ENCODE results near the gene GKAP1. TPM values are rescaled to one million over a fixed set of nuclear protein-coding genes. Genes with fewer than 3 reads are reported as not detected.
A peak's percentile ranks its signal among the peaks of the same experiment; 100 is the strongest.

The GKAP1 gene
- polyA plus RNA-seq, 1 of the 3 experiments (the other 2 are of a cell fraction) = 1.7 TPM

DNA sequence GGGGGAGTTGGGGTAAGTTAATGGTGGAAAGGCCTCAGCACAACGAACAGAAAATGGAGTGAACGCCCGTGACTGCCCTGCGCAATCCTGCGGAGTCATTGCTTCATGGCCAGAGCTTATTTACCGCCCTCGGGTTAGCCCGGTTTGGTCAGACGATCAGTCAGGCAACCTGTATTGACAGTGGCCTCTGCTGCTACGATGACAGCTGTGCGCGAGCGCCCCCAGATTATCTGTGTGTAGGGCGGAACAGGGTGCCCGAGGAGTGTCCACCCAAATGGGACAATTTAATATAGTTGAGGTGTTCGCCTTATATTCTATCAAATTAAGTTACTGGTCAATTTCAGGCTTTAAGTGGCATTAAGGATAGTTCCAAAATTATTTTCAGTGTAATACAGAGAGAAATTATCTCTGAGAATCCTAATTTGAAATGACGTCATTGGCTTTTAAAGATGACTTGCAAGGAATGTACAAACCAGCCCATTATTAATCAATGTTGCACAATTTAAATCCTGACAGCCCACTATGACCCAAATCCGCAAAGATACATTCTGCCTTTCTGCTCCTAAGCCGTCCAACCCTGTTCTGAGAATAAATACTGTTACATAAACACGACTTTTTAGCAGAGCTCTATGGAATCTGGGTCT is 108.9 kb downstream of the GKAP1 start:
- Histone ChIP-seq H3K9ac (peak overlapping the region; percentile 95), H3K4me1 (ENCODE audit: control insufficient read depth in 1 of 2, insufficient read depth in 2 of 2, low read depth in 1 of 2, low read length in 1 of 2) (peaks cover 0 to 2% of the 10 kb centered on the region in 2 experiments; a peak in 2 of 4 replicates), H3K4me2 (peak overlapping the region; percentile 86), H3K9me3 (no peaks in the 10 kb centered on the region; the same call in 1 of the 2 replicates), H3K79me2 (ENCODE audit: insufficient read depth) (peaks cover 47% of the 10 kb centered on the region), H3F3A (replicated peaks; ENCODE audit: insufficient read depth) (no peaks in the 10 kb centered on the region), H4K20me1 (ENCODE audit: insufficient read depth) (peaks cover 31% of the 10 kb centered on the region), H2AFZ (ENCODE audit: low read depth) (peak overlapping the region; percentile 87), H3K9me2 (no peaks in the 10 kb centered on the region), H3K4me3 (ENCODE audit: low read depth in 2 of 2, low read length in 1 of 2) (peak overlapping the region; percentile 81 to 95), H3K36me3 (replicated peaks in 1 of 2; ENCODE audit: control insufficient read depth in 1 of 2, insufficient read depth in 2 of 2, low read length in 1 of 2) (peaks cover 0 to 7% of the 10 kb centered on the region in 2 experiments), H3K27me3 (ENCODE audit: insufficient read depth) (no peaks in the 10 kb centered on the region), H3K27ac (ENCODE audit: low read depth in 2 of 2, low read length in 1 of 2) (peak overlapping the region; percentile 98 to 99)
- 18% methylated on average over 19 of the region's 20 CpGs for WGBS (ENCODE audit: low lambda C conversion rate)
- ChIA-PET POLR2A (interaction anchor here (1.2 to 2.1 kb wide), 3 partner anchors 59 to 88 kb away, joined by 5 to 9 read pairs (median 5); partner anchors contain the start of gene IDNK), CTCF (interaction anchor here (0.6 to 1.8 kb wide), 10 partner anchors 14 to 542 kb away, joined by 3 to 7 read pairs (median 4); no protein-coding TSS in a partner anchor)
- peak; percentile 75 for DNase-seq
- TF ChIP-seq JUND (IDR thresholded peaks at IDR 0.05) (no peak), FOSL2 (IDR thresholded peaks at IDR 0.05; ENCODE audit: borderline replicate concordance, low read depth) (no peak), GABPA (IDR thresholded peaks at IDR 0.05; ENCODE audit: low read depth) (no peak), RCOR1 (IDR thresholded peaks at IDR 0.05; ENCODE audit: low read length) (no peak), ELF1 (IDR thresholded peaks at IDR 0.05) (no peak), GATA2 (CRISPR knock-in tag; IDR thresholded peaks at IDR 0.05) (no peak), NRF1 (IDR thresholded peaks at IDR 0.05; ENCODE audit: low read depth, low read length) (no peak), FOXJ3 (CRISPR knock-in tag; IDR thresholded peaks at IDR 0.05) (0 out of 2 replicates have a peak, but pooled peaks have one; percentile 2), MXI1 (IDR thresholded peaks at IDR 0.05; ENCODE audit: low read depth, low read length) (peak; percentile 83), RXRA (IDR thresholded peaks at IDR 0.05; ENCODE audit: borderline replicate concordance, low read depth) (no peak), TEAD4 (IDR thresholded peaks at IDR 0.05; ENCODE audit: borderline replicate concordance, insufficient read depth) (no peak), RAD21 (IDR thresholded peaks at IDR 0.05; ENCODE audit: low read length) (peak; percentile 54), SIN3A (IDR thresholded peaks at IDR 0.05; ENCODE audit: borderline replicate concordance, low read depth, low read length) (no peak), NFIC (IDR thresholded peaks at IDR 0.05; ENCODE audit: borderline replicate concordance) (no peak), FOXM1 (IDR thresholded peaks at IDR 0.05; ENCODE audit: low read depth) (no peak), RFX5 (IDR thresholded peaks at IDR 0.05; ENCODE audit: low read length) (no peak), MEF2A (IDR thresholded peaks at IDR 0.05; ENCODE audit: borderline replicate concordance, low read depth) (no peak), CHD2 (IDR thresholded peaks at IDR 0.05; ENCODE audit: low read length, partially characterized antibody) (no peak), TAF1 (IDR thresholded peaks at IDR 0.05; ENCODE audit: borderline replicate concordance, low read depth, low read length) (no peak), TCF12 (IDR thresholded peaks at IDR 0.05) (no peak)
- TF ChIP-seq, protein P1, sequence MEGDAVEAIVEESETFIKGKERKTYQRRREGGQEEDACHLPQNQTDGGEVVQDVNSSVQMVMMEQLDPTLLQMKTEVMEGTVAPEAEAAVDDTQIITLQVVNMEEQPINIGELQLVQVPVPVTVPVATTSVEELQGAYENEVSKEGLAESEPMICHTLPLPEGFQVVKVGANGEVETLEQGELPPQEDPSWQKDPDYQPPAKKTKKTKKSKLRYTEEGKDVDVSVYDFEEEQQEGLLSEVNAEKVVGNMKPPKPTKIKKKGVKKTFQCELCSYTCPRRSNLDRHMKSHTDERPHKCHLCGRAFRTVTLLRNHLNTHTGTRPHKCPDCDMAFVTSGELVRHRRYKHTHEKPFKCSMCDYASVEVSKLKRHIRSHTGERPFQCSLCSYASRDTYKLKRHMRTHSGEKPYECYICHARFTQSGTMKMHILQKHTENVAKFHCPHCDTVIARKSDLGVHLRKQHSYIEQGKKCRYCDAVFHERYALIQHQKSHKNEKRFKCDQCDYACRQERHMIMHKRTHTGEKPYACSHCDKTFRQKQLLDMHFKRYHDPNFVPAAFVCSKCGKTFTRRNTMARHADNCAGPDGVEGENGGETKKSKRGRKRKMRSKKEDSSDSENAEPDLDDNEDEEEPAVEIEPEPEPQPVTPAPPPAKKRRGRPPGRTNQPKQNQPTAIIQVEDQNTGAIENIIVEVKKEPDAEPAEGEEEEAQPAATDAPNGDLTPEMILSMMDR (IDR thresholded peaks at IDR 0.05) = peak; percentile 30; the same call in 1 of the 2 replicates
- TF ChIP-seq, protein P2, sequence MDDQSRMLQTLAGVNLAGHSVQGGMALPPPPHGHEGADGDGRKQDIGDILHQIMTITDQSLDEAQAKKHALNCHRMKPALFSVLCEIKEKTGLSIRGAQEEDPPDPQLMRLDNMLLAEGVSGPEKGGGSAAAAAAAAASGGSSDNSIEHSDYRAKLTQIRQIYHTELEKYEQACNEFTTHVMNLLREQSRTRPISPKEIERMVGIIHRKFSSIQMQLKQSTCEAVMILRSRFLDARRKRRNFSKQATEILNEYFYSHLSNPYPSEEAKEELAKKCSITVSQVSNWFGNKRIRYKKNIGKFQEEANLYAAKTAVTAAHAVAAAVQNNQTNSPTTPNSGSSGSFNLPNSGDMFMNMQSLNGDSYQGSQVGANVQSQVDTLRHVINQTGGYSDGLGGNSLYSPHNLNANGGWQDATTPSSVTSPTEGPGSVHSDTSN (IDR thresholded peaks at IDR 0.05) = no peak
- TF ChIP-seq, protein P3, sequence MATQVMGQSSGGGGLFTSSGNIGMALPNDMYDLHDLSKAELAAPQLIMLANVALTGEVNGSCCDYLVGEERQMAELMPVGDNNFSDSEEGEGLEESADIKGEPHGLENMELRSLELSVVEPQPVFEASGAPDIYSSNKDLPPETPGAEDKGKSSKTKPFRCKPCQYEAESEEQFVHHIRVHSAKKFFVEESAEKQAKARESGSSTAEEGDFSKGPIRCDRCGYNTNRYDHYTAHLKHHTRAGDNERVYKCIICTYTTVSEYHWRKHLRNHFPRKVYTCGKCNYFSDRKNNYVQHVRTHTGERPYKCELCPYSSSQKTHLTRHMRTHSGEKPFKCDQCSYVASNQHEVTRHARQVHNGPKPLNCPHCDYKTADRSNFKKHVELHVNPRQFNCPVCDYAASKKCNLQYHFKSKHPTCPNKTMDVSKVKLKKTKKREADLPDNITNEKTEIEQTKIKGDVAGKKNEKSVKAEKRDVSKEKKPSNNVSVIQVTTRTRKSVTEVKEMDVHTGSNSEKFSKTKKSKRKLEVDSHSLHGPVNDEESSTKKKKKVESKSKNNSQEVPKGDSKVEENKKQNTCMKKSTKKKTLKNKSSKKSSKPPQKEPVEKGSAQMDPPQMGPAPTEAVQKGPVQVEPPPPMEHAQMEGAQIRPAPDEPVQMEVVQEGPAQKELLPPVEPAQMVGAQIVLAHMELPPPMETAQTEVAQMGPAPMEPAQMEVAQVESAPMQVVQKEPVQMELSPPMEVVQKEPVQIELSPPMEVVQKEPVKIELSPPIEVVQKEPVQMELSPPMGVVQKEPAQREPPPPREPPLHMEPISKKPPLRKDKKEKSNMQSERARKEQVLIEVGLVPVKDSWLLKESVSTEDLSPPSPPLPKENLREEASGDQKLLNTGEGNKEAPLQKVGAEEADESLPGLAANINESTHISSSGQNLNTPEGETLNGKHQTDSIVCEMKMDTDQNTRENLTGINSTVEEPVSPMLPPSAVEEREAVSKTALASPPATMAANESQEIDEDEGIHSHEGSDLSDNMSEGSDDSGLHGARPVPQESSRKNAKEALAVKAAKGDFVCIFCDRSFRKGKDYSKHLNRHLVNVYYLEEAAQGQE (IDR thresholded peaks at IDR 0.05; ENCODE audit: low read depth, low read length) = no peak
- TF ChIP-seq, protein P4, sequence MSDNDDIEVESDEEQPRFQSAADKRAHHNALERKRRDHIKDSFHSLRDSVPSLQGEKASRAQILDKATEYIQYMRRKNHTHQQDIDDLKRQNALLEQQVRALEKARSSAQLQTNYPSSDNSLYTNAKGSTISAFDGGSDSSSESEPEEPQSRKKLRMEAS (IDR thresholded peaks at IDR 0.05; ENCODE audit: low read depth) = no peak
- TF ChIP-seq, protein P5, sequence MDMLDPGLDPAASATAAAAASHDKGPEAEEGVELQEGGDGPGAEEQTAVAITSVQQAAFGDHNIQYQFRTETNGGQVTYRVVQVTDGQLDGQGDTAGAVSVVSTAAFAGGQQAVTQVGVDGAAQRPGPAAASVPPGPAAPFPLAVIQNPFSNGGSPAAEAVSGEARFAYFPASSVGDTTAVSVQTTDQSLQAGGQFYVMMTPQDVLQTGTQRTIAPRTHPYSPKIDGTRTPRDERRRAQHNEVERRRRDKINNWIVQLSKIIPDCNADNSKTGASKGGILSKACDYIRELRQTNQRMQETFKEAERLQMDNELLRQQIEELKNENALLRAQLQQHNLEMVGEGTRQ (IDR thresholded peaks at IDR 0.05; ENCODE audit: borderline replicate concordance, low read depth, low read length) = no peak
- TF ChIP-seq, protein P6, sequence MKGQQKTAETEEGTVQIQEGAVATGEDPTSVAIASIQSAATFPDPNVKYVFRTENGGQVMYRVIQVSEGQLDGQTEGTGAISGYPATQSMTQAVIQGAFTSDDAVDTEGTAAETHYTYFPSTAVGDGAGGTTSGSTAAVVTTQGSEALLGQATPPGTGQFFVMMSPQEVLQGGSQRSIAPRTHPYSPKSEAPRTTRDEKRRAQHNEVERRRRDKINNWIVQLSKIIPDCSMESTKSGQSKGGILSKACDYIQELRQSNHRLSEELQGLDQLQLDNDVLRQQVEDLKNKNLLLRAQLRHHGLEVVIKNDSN (IDR thresholded peaks at IDR 0.05; ENCODE audit: borderline replicate concordance, low read depth) = no peak

All from SK-N-SH (cell line).